Epithelial cell of prostate (primary cell): Measurements from ENCODE around the gene ARHGAP4.

Experiments used
- DNase-seq: peaks from one replicate; pipeline ENCODE4 v3.0.0-alpha.2; 2011; ENCODE audit warnings: low read depth, low spot score
- H3K27ac ChIP-seq: fragments of 450-650 bp; 2 replicates; pipeline ENCODE4 v1.5.1; 2017; ENCODE audit warnings: mild to moderate bottlenecking

Gene ARHGAP4

DNA sequence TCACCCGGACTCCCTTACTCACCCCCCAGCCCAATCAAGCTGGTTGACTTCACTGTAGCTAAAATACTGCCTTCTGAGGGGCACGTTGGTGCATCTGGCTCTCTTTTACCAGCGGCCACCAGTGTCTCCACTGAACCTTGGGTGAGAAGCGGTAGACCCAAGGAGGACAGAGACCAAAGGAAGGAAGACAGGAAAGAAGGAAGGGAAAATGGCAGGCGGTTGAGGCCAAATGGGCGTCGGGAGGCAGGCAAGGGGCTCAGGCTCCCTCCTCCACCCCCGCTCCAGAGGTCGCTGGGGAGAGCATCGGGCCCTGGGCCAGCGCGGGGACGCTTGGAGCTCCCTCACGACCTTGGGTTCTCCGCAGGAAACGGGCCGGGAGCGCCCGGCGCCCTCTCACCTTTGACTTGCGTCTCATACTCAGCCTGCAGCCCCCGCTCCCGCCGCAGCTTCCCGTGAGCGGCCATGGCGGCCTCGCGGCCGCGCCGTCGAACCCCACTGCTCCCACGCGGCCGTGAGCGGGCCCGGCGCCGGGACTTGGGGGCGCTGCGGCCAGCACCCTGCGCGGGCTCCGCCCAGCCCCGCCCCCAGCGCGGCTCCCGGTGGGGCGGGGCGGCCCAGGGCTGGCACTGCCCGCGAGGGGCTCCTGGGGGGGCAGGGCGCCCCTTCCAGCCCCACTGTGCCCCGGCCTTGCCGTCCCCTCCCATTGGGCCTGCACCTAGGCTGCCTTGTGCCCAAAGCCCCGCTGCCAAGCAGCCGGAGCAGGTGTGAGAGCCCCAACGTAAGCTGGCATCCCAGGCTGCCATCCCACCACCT, at the start of gene ARHGAP4:
Gene ARHGAP4, minus strand, starts transcription at position 526 of the 813 bp plus-strand sequence. Its CDS starts 62 bp downstream, at position 464.
- no peak for DNase-seq
- peak within 1 kb of the TSS; percentile 91 for H3K27ac ChIP-seq

DNA sequence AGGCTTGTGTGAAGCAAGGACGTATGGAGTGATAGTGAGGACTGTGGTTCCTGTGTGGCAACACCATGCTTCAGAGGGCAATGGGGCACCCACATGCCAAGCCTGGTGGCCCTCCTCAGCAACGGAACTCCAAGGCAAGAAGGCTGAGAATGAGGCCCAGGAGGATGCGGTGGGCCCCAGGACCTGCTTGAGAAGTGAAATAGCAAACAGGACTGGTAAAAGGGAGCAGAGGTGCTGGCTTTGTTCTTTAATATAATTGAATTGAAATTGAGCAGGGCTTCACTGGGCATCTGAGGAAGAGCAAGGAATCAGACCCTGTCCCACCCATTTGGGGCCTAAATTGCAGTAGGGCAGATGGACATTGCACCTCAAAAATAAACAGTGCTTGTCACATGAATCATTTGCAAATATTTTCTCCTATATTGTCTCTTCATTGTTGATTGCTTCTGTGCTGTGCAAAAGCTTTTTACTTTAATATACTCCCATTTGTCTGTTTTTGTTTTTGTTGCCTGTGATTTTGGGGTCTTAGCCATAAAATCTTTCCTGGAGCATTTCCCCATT, 48.7 kb upstream of the ARHGAP4 start:
- H3K27ac ChIP-seq: no peak overlapping the region
- DNase-seq: no peak

DNA sequence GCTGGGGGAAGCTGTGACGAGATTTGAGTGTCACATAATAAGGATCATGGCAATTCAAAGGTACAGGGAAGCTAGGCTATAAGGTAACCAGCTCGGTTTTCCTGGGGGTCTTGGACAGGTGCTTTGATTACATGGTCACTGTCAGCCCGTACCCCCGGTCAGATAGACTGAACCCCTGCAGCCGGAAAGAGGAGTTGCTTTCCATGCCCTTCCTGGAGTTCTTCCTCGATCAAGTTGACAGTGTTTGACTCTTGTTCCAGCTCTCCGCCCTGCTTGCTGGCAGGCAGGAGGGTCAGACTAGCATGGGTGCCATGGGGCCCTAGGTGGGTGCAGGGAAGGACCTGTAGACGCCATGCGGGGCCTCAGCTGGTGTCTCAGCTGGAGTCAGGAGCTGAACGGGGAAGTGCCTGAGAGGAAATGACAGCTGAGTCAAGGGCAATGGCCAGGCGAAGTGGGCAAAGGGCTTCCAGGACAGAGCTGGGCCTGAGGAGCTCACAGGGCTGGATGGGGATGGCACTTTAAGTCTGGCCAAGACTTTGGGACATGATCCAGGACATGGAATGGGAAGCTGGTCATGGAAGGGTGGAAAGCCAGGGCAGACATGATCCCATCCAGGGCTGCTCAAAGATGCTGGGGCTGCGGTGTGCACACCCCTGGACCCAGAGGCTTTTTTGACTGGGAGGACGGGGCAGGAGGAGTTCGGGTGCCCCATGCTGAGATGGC, 48.1 kb upstream of the ARHGAP4 start:
- no peak overlapping the region for H3K27ac ChIP-seq
- DNase-seq: no peak

DNA sequence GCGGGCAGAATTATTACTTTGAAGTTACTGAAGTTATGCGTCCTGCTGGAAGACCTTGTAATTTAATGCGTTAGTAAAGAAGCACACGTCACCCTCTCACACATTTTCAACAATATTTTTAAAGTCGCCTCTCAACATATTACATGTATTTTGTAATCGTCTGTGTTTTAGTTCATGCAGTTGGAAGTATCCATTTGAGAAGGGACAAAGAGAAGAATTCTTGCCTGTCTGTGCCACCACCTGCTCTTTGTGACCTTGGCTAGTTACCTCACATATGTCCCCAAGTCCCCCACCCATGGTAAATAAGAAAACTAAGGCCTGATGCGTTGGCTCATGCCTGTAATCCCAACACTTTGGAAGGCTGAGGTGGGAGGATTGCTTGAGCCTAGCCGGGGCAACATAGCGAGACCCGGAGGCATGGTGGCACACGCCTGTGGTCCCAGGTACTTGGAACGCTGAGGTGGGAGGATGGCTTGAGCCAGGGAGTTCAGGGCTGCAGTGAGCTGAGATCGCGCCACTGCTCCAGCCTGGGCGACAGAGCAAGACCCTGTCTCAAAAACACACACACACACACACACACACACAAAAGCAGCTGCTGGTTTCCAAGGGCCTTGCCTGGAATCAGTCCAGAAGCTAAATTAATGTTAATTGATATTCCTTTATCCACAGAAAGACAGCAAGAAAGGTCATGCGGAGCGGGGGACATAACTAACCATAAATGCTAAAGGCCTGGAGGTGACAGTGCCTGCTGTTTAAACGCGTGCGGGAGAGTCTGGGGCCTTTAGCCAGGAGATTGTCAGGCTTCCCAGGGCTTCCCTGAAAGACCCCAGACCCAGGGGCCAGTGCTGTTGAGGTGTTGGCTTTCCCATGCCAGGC, 47.3 kb upstream of the ARHGAP4 start:
- no peak for DNase-seq
- H3K27ac ChIP-seq: peak overlapping the region; percentile 96

DNA sequence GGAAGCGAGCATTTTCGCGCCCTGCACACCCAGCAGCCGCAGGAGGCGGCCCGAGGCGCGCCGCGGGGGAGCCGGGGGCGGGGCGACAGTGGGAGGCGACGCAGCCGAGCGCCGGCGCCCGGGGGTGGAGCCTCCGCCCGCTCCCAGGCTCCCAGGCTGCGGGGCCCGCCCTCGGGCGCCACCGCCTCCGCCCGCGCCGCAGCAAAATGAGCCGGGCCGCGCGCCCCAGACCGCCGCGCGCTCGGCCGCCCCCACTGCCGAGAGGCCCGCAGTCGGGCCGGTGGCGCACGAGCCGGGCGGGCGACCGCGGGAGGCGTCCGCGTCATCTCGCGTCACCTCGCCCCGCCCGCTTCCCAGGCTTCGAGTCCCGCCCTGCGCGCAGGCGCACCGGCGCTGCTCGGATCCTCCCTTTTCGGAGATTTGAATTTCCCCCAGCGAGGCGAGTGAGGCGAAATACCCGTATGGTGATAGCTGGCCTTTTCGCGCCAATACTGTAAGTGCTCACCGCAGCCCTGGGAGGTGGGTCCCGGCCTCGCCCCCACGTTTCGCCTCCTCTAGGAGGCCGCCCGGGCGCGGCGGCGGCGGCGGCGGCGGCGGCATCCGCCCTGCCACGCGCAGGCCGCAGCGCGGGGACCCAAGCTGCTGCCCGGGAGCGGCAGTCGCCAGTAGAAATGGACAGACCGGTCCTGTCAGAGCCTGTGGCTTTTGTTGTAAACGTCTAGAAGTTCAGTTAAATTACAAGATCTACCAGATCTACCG, 46.5 kb upstream of the ARHGAP4 start, which contains the start of gene TMEM187:
Gene TMEM187, plus strand, starts transcription at position 387 of the 759 bp plus-strand sequence. CDS start 9,309 bp downstream, outside the sequence.
- no peak for DNase-seq
- peak within 1 kb of the TSS; percentile 96 for H3K27ac ChIP-seq

DNA sequence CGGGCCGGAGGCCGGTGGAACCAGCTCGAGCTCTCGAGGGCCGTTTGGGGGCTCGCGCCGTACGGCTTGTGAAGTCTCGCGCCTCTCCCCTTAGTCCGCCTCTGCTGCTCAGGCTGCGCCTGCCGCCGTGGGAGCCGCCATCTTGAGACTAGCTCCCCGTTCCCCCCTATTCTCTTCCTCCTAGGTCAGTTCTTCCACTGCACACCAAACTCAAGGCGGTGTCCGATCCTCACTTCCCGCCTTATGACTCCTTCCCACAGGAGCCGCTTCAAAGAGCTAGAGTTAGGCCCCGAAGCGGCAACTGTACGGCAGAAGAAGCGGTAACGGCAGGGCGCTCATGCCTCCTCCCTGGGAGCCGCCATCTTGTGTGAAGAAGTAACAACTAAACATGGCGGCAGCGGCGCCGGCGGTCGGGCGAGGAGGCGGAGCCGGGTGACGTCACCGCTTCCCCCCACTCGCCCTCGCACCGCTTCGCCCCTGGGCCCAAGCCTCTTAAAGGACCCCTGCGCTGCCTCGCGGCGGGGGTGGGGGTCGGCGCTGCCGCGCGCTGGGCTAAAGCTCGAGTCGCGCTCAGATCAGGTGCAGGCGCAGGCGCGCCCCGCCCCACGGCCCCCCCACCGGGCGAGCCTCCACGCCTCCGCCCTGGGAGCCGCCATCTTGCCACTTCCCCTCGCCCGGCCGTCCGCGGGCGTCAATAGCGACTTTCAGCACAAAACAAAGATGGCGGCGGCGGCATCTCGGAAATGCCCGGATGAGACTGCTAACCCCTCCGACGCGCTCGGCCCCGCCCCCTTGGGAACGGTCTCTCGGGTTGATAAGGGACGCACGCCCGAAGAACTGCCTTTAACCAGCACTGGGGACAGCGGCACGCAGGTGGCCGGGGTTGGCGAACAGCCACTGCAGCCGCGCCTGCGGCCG, 45.6 kb upstream of the ARHGAP4 start, which contains the start of gene HCFC1:
Gene HCFC1, minus strand, starts transcription at position 369 of the 918 bp plus-strand sequence. CDS start 978 bp downstream, outside the sequence.
- H3K27ac ChIP-seq: peak within 1 kb of the TSS; percentile 96
- no peak for DNase-seq

DNA sequence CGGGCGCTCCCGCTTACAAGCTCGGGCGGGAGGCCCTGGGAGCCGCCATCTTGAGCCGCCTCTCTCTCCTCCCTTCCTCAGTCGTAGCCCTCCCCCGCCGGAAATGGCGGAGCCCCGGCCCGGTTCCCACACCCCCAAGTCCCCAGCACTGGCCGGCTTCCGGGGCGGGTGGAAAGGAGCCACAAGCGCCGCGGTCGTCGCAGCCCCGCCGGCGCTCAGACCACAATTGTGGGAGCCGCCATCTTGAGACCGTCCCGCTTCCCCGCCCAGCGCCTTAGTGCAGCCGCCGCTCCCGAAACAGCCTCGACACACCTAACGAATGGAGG, 45.0 kb upstream of the ARHGAP4 start:
- DNase-seq: no peak
- H3K27ac ChIP-seq: peak overlapping the region; percentile 96

DNA sequence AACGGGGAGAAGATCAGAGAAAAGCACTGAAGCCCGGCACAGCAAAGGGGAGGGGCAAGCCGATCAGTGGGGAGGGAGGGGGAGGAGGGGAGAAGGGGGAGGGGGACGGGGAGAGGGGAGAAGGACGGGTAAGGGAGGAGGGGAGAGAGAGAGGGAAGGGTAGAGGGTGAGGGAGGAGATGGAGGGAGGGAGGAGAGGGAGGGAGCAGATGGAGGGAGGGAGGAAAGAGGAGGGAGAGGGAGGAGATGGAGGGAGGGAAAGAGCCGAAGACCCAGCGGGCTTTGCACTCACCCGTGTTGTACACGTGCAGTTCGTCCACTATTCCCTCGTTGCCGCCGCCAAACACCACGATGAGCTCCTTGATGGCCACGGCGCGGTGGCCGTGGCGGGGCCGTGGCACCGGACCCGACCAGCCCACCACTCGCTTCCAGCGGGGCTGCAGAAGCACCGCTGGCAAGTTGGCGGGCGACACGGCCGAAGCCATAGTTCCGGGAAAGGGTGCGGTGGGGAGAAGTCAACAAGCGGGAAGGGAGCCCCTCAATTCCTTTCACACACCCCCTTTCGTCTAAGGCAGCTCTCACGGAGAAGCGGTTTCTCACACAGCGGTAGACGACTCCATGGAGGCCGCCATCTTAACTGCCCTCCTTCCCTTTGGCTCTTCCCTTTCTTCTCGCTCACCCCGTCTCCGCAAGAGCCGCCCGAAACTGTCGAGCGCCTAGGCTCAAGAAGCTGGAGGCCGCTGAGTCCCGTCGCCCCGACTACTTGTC, 44.5 kb upstream of the ARHGAP4 start:
- DNase-seq: no peak
- H3K27ac ChIP-seq: peak overlapping the region; percentile 96

DNA sequence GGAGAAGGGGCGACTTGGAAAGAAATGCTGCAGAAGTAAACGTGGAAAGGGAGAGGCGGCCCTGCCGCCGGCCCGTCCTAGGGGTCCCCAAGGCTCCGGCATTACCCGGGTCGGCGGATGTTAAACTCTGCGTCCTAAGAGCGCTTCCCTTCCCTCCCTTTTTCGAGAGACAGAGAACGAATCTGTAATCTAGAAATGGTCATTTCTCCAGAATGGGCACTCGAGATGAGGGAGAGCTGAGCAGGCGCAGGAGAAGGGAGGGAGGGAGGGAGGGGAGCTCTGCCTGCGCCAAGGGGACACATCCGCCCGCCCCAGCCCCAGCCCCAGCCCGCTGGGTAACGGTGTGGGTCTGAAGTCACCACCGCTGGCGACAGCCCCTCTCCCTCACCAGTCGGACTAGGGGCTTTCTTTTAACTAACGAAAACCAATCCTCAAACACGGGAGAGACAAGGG, 43.9 kb upstream of the ARHGAP4 start:
- DNase-seq: no peak
- peak overlapping the region; percentile 96 for H3K27ac ChIP-seq

DNA sequence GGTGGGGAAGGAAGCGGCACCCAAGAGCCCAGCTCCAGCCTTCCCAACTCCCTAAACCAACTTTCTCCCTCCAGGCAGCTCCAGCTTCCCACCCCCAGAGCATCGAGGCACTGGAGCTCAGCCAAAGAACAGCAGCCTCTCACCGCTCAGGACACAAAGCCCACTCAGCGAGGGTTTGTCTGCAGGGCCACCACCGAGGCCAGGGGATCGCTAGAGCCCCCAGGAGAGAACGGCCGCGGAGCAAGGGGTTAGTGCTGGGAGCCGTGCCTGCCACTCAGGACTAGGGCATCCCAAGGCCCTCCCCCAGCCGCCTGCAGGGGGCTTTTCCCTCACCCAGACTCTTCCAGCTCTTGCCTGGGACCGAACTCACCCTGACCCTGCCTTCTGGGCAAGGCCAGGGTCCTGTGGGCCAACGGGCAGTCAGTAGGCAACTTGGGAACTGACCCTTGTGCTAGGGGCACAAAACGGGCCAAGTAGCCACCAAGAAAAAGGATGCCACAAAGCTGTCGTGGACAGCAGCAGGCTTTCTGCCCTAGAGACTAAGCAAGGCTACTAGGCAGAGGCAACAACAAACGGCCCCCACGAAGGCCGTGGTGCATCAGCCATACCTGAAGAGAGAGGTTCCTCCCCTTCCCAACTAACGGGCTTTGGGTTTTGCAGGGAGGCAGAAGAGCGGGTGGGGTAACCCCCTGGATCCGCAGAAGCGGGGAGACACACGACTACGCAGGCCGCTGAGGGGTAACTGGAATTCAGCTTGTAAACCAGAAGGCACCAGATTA, 43.2 kb upstream of the ARHGAP4 start:
- peak overlapping the region; percentile 96 for H3K27ac ChIP-seq
- no peak for DNase-seq

DNA sequence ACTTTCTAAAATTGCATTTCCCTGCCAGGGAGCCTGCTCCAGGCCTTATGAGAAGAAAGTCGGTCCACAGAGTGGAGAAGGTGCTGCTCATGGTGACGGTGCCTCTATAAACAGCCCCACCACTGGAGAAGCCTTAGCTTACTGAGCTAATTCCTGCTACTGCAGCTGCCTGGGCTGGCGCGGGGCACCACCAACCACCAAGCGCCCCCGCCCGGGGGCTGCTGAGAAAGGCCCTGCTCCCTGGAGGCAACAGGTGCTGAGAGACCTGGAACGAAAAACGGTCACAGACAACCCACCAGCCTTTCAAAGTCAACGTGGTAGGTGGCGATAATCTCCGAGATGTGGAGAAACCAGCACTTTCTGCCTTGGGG, 42.7 kb upstream of the ARHGAP4 start:
- DNase-seq: no peak

DNA sequence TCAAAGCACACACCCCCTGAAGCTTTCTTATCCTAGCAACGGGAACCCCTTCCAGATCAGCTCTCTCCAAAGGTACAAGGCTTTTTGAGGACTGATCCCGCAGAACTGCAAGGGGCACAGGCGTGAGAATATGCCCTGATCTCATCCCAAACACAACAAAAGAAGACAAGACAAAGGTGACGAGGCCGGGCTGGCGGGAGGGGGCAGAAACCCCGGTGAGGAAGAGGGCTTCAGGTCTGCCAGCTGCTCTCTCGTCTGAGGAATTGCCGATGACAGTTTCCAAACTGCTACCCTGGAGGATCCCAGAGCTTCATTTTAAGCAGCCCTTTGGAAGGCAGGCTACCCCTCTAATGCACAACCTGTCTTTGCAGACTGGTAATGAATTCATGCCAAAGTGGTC, 42.2 kb upstream of the ARHGAP4 start:
- no peak for DNase-seq
- H3K27ac ChIP-seq: no peak overlapping the region

More for the DNA sequence above, 42.7 kb upstream of the ARHGAP4 start:
- H3K27ac ChIP-seq: no peak overlapping the region

DNA sequence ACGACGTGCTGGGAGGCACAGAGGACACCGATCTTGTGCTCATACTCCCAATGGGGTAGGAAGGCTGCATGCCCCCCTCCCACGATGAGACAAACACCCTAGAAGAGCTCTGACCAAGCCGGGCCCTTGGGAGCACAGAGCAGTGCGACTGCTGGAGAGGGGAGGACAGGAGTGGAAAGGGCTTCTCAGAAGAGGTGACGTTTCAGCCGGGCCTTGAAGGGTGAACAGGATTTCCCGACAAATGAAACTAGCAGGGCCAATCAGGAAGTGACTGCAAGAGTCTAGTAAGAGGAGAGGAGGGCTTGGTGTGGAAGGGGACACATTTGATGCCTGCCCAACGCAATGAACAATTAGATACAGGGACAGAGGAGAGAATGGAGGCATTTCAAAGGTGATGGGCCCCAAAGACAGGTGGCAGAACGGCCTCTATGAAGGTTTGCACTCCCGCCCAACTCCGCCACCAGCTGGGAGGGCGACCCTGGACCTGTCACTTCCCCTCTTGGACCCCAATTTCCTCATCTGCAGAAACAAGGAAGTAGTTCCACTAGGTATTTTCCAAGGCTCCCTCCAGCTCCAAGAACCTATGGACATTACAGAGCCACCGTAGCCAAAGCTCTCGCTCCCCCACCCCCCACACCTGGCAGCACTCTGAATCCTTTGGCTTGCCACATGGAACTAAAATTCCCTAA, 41.6 kb upstream of the ARHGAP4 start:
- no peak for DNase-seq
- no peak overlapping the region for H3K27ac ChIP-seq

DNA sequence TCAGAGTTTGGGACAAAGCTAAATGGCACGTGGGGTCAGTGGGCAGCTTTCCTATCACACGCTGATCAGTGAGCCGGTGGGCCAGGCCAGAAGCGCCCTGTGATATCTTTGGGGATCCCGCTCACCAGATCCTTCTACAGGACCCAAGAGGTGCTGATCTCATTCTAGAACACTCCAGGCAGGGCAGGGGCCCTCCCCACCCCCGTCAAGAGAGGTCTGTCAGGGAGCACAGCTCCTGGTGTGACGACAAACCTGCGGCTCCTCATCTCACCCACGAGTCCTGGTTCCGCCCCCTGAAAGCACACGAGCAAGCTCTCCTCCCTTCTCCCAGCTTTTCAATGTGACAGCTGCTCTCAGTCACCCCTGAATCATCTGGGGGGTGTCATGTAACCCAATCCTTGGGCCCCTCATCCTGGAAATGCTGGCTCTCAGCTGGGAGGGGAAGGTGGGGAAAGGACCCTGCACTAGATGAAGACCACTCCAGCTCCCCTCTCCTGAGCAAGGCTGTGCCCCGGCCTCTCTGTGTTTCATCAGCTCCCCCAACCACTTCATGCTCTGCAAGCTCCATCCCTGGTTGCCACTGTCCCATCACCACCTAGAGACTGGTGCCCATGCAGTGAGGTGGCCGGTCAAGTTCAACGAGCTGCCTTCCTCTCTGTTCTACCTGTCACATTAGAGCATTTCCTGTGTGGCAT, 40.9 kb upstream of the ARHGAP4 start:
- no peak for DNase-seq
- no peak overlapping the region for H3K27ac ChIP-seq

DNA sequence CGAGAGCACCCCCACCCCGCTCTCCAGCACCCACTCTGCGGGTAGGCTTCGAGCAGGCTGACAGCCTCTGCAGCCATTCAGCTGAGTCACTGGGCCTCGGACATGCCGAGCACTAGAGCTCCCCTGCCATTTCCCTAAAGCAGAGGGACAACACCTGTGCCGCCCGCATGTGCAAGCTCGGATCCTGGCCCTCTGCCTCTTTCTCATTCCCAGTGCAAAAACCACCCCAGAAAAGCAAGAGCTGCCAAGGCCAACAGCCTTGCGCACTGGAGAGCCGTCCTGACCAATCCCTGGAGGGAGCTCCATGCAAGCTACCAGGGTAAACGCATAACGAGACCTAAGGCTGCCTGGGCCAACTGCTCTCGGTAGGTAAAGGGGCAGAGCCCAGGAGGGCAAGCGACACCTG, 40.2 kb upstream of the ARHGAP4 start:
- DNase-seq: no peak
- H3K27ac ChIP-seq: no peak overlapping the region

DNA sequence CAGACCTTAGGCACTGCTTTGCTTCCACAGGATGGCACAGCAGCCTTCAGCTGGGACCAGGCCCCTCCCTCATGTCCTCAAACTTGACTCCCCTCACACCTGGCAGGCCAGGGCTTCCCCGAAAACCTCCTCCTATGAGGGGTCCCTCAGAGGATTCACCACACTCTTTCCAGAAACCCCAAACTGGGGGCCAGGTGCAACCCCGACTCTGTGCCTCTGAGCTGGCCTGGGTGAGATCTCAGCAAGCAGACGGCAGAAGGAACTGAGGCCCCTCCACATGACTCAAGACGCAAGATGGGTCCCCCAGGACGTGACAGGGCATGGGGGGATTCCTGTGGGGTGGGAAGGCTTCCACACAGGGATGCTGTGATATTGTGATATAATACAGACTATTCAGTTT, 39.3 kb upstream of the ARHGAP4 start:
- no peak for DNase-seq
- no peak overlapping the region for H3K27ac ChIP-seq
